HG03159 (cell line): ENCODE results near the gene TRMT2A.
"Not testable (repeated sequence)": the region's sequence is repeated elsewhere in the genome, so short reads cannot be mapped to it uniquely, and the experiment has no call there.

Source experiments
- ATAC-seq: cut with Tn5 transposase; IDR thresholded peaks from one replicate; pipeline ENCODE4 v1.9.1; 2021; ENCODE audit warnings: mild to moderate bottlenecking, moderate library complexity; ENCODE audit not compliant: unreplicated experiment

Gene TRMT2A

GRCh38 chr22:20116951-20117632, at the start of gene TRMT2A:
TRMT2A (minus strand) TSS chr22:20117226; CDS start chr22:20116906, 320 bp downstream.
- peak; percentile 73 for ATAC-seq

- ATAC-seq, result no peak
These were observed 49.7 kb upstream of the TRMT2A start for GRCh38 chr22:20166703-20167102.

- ATAC-seq, result no peak
These were observed 48.9 kb upstream of the TRMT2A start for GRCh38 chr22:20165913-20166312.

GRCh38 chr22:20165421-20165820, 48.4 kb upstream of the TRMT2A start:
- ATAC-seq, result no peak

- no peak for ATAC-seq
These were observed 47.8 kb upstream of the TRMT2A start for GRCh38 chr22:20164863-20165262.

GRCh38 chr22:20160041-20160440, 43.0 kb upstream of the TRMT2A start:
- no peak for ATAC-seq

GRCh38 chr22:20159531-20159930, 42.5 kb upstream of the TRMT2A start:
- ATAC-seq, result not testable (repeated sequence)

GRCh38 chr22:20159076-20159475, 42.0 kb upstream of the TRMT2A start:
- no peak for ATAC-seq

GRCh38 chr22:20158391-20159036, 41.5 kb upstream of the TRMT2A start:
- no peak for ATAC-seq

GRCh38 chr22:20157430-20158183, 40.6 kb upstream of the TRMT2A start:
- ATAC-seq, result no peak

GRCh38 chr22:20156611-20157429, 39.8 kb upstream of the TRMT2A start:
- no peak for ATAC-seq

- no peak for ATAC-seq
These were observed 39.0 kb upstream of the TRMT2A start for GRCh38 chr22:20156042-20156389.

GRCh38 chr22:20155330-20156041, 38.5 kb upstream of the TRMT2A start:
- no peak for ATAC-seq

GRCh38 chr22:20154602-20155187, 37.7 kb upstream of the TRMT2A start:
- no peak for ATAC-seq

GRCh38 chr22:20153945-20154344, 36.9 kb upstream of the TRMT2A start:
- ATAC-seq, result no peak

GRCh38 chr22:20152464-20152890, 35.5 kb upstream of the TRMT2A start:
- no peak for ATAC-seq

GRCh38 chr22:20151276-20151588, 34.2 kb upstream of the TRMT2A start:
- no peak for ATAC-seq

GRCh38 chr22:20150381-20151275, 33.6 kb upstream of the TRMT2A start, which contains the start of gene CCDC188:
CCDC188 (minus strand) TSS chr22:20151055; CDS start chr22:20150986, 69 bp downstream.
- no peak for ATAC-seq
